GM13977 (cell line): Measurements from ENCODE around the gene NCK1.

Experiments
- DNase-seq: peaks from one replicate; pipeline ENCODE4 v3.0.0; 2012; ENCODE audit warnings: low spot score
- in situ Hi-C: fragments of 300-500 bp; cut with MboI; formaldehyde crosslinking; loops from one replicate; pipeline ENCODE4 v1.12.0; 2022; ENCODE audit warnings: low sequenced_read_pairs, low pct_unique_long_range_greater_than_20kb, mixed read lengths, inconsistent platforms; ENCODE audit not compliant: unreplicated experiment
- TF ChIP-seq, protein P1 (sequence below): IDR thresholded peaks from 2 replicates; pipeline ENCODE4 v1.5.1; 2012; ENCODE audit warnings: mild to moderate bottlenecking, control low read depth; ENCODE audit not compliant: insufficient read depth; ENCODE audit errors: extremely low read depth, missing control alignments

Gene NCK1

DNA sequence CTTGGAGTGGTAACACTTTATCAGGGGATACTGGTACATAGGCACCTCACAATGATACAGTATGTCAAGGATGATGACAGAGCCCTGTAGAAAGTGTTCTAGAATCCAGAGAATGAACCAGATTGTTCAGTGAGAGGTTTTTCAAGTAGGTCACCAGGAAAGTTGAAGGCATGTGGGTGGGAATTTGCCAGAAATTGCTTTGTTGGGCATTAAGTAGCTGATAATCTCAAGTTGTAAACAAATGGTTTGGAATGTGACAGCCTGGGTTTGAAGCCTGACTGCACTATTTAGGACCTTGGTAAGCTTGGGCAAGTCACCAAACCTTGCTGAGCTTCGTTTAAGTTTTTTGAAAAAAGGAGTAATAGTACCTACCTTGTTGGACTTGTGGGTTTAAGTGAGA, 30.5 kb upstream of the NCK1 start:
- TF ChIP-seq, protein P1, sequence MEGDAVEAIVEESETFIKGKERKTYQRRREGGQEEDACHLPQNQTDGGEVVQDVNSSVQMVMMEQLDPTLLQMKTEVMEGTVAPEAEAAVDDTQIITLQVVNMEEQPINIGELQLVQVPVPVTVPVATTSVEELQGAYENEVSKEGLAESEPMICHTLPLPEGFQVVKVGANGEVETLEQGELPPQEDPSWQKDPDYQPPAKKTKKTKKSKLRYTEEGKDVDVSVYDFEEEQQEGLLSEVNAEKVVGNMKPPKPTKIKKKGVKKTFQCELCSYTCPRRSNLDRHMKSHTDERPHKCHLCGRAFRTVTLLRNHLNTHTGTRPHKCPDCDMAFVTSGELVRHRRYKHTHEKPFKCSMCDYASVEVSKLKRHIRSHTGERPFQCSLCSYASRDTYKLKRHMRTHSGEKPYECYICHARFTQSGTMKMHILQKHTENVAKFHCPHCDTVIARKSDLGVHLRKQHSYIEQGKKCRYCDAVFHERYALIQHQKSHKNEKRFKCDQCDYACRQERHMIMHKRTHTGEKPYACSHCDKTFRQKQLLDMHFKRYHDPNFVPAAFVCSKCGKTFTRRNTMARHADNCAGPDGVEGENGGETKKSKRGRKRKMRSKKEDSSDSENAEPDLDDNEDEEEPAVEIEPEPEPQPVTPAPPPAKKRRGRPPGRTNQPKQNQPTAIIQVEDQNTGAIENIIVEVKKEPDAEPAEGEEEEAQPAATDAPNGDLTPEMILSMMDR = no peak
- DNase-seq = no peak
- in situ Hi-C loops = no loop called here

DNA sequence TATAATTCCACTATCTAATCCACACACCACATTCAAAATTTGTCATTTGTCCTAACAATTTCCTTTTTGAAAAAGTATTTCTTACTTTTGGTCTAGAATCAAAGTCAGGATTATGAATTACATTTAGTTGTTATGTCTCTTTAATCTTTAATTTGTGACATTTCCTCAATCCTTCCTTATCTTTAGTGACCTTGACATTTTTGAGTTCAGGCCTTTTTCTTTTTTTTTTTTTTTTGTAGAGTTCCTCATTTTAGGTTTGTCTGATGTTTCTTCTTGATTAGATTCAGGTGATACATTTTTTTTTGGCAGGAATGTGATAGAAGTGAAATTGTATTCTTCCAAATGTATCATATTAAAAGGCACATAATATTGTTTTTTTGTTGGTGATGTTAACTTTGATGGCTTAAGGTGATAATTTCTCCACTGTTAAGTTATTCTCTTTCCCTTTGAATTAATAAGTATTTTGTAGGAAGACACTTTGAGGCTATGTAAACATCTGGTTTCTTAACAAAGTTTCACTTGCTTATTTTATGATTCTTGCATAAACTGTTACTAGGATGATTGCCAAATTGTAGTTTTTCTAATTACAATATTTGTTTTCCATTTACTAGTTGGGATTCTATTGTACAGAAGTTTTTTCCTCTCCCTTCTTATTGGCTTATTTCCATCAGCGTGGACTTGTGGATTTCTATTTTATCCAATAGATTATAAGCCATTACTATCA, 26.8 kb upstream of the NCK1 start:
- in situ Hi-C loops = no loop called here
- TF ChIP-seq, protein P1 = no peak
- no peak for DNase-seq

DNA sequence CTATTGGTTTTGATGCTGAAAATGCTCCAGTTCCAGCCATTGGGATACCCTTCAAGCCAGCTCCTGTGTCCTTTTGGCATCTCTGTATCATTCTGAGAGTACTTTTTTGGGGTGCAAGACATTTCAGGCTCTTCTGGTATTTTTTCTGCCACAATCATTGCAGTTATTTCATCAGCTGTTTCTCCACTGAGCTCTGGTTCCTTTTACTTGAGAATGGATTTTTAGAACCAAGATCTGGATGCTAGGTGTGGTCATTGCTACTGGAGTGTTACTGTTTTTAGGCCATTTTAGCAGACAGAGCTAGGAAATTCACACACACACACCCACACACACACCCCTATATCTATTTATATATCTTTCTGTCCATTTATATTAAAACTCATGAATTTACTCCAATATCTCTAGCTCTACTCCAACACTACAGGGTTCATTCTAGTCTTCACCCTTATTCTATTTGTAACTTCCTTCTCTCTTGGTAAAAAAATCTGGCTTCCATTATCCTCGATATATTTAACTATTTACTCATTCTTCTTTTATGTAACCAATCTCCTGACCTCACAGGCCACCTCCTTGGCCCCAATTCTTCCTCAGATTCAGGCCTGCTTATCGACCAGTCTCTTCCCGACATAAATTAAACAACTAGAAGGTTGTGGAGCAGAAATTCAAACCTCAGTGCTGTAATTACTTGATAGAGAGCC, 26.0 kb upstream of the NCK1 start:
- in situ Hi-C loops = no loop called here
- TF ChIP-seq, protein P1 = no peak
- no peak for DNase-seq

DNA sequence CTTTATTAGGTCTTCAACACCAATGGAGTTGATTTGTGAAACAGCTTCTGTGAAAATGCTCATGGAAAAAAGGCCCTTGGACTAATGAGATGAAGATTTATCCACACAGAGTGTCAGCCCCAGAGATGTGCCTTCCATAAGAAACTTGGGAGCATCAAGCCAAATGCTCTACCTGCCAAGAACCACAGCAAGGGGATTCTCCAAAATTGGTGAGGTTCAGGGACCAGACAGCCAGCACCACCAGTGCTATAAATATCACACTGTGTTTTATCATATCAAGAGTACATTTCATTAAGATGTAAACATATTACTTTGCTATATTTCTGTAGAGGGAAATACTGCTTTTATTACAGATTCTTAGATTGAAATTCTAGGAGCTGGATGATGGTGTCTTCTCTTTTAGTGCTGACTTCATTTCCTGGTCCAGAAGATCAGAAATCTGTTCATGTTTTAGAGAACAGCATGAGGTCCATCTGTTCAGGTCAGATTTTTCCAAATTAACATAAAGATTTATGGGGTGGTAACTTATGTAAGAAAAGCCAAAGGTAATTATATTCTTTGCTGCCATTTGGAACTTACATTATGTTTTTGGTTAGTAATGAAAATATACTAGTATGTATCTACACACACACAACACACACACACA, 25.4 kb upstream of the NCK1 start:
- in situ Hi-C loops = no loop called here
- DNase-seq = no peak
- TF ChIP-seq, protein P1 = no peak

DNA sequence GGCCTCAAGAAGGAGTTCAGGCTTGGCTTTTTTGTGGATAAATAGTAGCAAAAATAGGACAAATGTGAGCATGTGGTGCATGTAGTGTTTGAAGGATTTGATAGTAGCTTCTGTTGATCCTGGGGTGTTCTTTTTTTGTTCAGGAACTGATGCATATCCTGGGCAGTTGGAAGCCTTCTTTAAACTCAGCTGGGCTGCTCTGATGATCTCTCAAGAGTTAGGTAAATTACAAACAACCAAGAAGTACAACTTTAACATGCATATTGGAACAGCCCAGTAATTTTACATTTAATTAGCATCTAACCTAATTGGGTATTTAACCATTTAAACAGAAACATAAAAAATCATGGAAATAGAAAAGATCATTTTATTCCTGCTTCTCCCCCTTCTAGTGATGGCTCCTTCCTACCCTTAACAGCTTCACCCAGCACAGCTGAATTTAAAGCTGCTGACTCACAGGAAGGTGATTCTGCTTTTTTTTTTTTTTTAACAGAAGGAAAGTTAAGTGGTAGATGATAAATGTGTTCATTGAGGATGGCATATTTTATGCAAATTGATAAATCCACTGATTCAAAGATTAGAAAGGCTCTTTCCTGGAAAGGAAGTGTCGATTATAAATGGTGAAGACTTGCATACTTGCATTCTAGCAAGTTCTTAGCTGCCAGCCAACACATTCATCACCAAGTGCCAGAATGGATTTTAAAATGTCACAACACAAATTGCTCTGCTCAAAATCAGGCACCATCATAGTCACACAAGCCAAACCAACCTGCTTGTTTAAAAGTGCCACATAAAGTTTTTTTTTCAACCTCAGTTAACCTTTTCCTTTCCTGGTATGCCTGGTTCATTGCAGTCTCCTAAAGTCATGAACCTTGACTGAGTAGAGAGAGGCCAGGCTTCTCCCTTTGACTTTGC, 23.1 kb upstream of the NCK1 start:
- TF ChIP-seq, protein P1 = no peak
- in situ Hi-C loops = no loop called here
- DNase-seq = no peak

DNA sequence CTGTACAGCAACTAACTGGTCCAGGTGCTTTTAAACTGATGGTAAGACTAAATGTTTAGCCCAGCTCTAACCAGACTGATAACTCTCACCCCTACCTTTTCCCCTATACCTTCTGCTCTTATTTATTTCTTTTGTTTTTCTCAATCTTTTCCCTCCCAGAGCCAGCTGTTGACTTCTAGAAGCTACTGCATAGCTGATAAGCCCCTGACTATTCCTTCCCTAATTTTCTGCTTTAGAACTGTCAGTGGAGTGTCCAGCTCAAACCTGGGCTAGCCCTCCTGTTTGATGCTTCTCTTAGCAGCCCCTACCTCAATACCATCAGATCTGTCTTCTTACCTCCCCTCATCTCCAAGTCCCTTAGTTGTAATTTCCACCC, 22.5 kb upstream of the NCK1 start:
- in situ Hi-C loops = no loop called here
- TF ChIP-seq, protein P1 = no peak
- DNase-seq = no peak
